ENCODE results near the gene APMAP. TPM values are rescaled to one million over a fixed set of nuclear protein-coding genes. Genes with fewer than 3 reads are reported as not detected.
A peak's percentile ranks its signal among the peaks of the same experiment; 100 is the strongest.

Gene APMAP
- total RNA-seq, 2 experiments from 2014 or later: 27.7 to 28.0 TPM

DNA sequence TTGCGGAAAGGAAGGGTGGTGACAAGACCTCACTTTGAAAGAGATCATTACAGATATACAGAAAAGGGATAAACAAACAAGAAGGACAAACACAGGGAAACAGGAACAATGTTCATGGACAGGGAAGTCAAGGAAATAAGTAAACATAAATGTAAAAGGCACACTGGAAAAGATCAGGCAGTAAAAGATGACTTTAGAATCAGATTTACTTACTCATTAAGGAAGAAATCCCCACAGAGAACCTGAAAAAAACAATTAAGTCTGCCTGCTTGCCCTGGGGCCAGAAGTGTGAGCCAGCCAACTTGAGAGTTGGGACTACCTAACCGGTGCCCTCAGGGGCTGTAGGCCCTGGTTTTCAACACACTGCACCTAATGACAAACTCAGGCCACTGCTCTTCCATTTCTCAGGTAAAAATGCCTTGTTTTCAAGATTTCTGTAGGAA, 1.7 kb downstream of the APMAP start:
- no peak for TF ChIP-seq EZH2phosphoT487 (IDR thresholded peaks at IDR 0.05; ENCODE audit: borderline replicate concordance, low read depth, low read length)
- TF ChIP-seq, protein P1, sequence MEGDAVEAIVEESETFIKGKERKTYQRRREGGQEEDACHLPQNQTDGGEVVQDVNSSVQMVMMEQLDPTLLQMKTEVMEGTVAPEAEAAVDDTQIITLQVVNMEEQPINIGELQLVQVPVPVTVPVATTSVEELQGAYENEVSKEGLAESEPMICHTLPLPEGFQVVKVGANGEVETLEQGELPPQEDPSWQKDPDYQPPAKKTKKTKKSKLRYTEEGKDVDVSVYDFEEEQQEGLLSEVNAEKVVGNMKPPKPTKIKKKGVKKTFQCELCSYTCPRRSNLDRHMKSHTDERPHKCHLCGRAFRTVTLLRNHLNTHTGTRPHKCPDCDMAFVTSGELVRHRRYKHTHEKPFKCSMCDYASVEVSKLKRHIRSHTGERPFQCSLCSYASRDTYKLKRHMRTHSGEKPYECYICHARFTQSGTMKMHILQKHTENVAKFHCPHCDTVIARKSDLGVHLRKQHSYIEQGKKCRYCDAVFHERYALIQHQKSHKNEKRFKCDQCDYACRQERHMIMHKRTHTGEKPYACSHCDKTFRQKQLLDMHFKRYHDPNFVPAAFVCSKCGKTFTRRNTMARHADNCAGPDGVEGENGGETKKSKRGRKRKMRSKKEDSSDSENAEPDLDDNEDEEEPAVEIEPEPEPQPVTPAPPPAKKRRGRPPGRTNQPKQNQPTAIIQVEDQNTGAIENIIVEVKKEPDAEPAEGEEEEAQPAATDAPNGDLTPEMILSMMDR (conservative IDR thresholded peaks at IDR 0.05; ENCODE audit: low read length): no peak
- H3K27ac ChIP-seq (ENCODE audit: low read depth, low read length, poor library complexity, severe bottlenecking): no peak overlapping the region
- POLR2A ChIA-PET: no interaction called here

DNA sequence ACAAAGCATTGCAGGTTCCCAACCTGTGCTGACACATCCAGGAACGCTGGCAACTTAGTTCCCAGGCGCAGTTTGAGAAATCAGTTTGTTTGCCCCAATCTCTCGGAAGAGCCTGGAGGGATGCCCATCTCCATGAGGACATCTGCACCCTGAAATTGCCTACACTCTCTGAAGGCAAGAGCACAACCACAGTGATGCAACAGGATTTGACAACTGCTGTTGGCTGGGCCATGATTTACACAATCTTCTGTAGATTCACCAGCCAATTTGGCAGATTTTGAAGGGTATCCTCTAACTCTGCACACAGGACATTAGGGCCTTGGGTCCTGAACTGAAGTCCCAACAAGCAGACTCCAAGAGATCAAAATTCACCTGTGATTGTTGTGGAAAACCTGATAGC, 3.4 kb downstream of the APMAP start:
- DNase-seq (ENCODE audit: low spot score): no peak
- H3K79me2 ChIP-seq (ENCODE audit: insufficient read depth, low read depth, low read length): peaks cover 16% of the 10 kb centered on the region; the same call in 1 of the 2 replicates
- no peak overlapping the region for H2AFZ ChIP-seq (ENCODE audit: low read length)
- H3K9me2 ChIP-seq (ENCODE audit: insufficient read depth, low read length): no peaks in the 10 kb centered on the region
- TF ChIP-seq EZH2phosphoT487 (IDR thresholded peaks at IDR 0.05; ENCODE audit: borderline replicate concordance, low read depth, low read length): no peak
- TF ChIP-seq, protein P1 (conservative IDR thresholded peaks at IDR 0.05; ENCODE audit: low read length): no peak
- H3K9me3 ChIP-seq (ENCODE audit: low read length): no peaks in the 10 kb centered on the region
- no peak overlapping the region for H3K4me3 ChIP-seq (ENCODE audit: low read depth, low read length, poor library complexity, severe bottlenecking)
- CTCF ChIA-PET (ENCODE audit: unreplicated experiment): no interaction called here
- no TSS peak for BruUV-seq (replicated peaks)
- peaks cover 27% of the 10 kb centered on the region for H3K4me1 ChIP-seq (ENCODE audit: insufficient read depth, low read length, poor library complexity, severe bottlenecking)
- peaks cover 16% of the 10 kb centered on the region for H4K20me1 ChIP-seq (ENCODE audit: insufficient read depth, low read length)
- intact Hi-C loops (cut with micrococcal nuclease; ENCODE audit: unreplicated experiment): no loop called here
- H3K4me2 ChIP-seq (ENCODE audit: low read length): no peak overlapping the region
- H3K27ac ChIP-seq (ENCODE audit: low read depth, low read length, poor library complexity, severe bottlenecking): no peak overlapping the region
- H3K36me3 ChIP-seq (ENCODE audit: insufficient read depth, low read length): peaks cover 13% of the 10 kb centered on the region
- POLR2A ChIA-PET: no interaction called here

More for the DNA sequence above, 1.7 kb downstream of the APMAP start:
- Histone ChIP-seq H2AFZ (ENCODE audit: low read length) (no peak overlapping the region), H3K4me2 (ENCODE audit: low read length) (peak overlapping the region; percentile 92), H4K20me1 (ENCODE audit: insufficient read depth, low read length) (peaks cover 16% of the 10 kb centered on the region), H3K36me3 (ENCODE audit: insufficient read depth, low read length) (peaks cover 13% of the 10 kb centered on the region), H3K79me2 (ENCODE audit: insufficient read depth, low read depth, low read length) (peaks cover 16% of the 10 kb centered on the region; the same call in 1 of the 2 replicates), H3K9me3 (ENCODE audit: low read length) (no peaks in the 10 kb centered on the region), H3K9me2 (ENCODE audit: insufficient read depth, low read length) (no peaks in the 10 kb centered on the region), H3K4me1 (ENCODE audit: insufficient read depth, low read length, poor library complexity, severe bottlenecking) (peaks cover 28% of the 10 kb centered on the region), H3K4me3 (ENCODE audit: low read depth, low read length, poor library complexity, severe bottlenecking) (peak overlapping the region; percentile 86)
- BruUV-seq (replicated peaks): no TSS peak
- DNase-seq (ENCODE audit: low spot score): peak; percentile 5
- CTCF ChIA-PET (ENCODE audit: unreplicated experiment): no interaction called here
- intact Hi-C loops (cut with micrococcal nuclease; ENCODE audit: unreplicated experiment): loop anchor here (5.0 to 10.0 kb wide), 2 partner anchors 256 to 634 kb away; partner anchors contain the start of genes NANP and PYGB

DNA sequence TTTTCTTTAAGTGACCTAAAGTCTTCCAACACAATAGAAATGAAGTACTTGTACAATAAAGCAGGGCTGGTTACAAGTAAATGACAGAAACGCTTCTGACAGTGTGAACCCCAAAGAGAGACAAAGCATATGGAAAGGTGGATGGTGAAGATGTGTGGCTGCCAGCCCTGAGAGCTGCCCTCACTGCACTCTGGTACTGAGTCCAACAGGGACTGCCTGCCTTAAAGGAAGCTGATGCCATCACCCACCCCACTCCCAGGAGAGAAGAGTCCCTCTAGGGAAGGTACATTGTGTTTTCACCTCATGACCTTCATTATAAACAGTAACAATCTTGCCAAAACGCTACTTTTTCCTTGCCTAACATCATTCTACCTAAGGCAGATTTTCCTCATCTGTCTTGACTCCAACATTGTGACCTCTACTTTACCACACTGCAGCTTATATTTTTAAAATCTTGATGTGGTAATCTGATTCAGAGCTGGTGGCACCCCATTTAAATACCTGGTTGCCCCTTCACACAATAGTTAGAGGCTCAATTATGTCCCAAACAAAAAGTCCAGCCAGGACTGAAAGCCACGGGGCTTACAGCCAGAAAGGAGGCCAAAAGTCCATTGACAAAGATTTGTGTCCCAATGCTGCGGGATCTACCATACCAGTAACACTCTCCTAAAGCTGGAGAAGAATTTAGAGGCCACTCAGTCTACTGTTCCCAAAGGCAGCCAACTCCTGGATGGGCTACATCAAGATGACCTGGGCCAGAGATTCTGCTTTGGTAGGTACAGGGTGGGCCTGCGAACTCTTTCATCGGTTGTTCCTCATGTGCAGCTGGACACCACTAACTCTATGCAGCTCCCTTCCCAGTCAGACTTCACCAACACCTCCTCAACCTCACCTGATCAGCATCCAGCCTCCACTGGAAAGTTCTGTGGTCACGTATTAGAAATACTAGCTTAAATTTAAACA, 4.4 kb downstream of the APMAP start:
- H4K20me1 ChIP-seq (ENCODE audit: insufficient read depth, low read length): peaks cover 16% of the 10 kb centered on the region
- H3K79me2 ChIP-seq (ENCODE audit: insufficient read depth, low read depth, low read length): peaks cover 16% of the 10 kb centered on the region; the same call in 1 of the 2 replicates
- intact Hi-C loops (cut with micrococcal nuclease; ENCODE audit: unreplicated experiment): no loop called here
- no peak for DNase-seq (ENCODE audit: low spot score)
- BruUV-seq (replicated peaks): no TSS peak
- H3K4me2 ChIP-seq (ENCODE audit: low read length): no peak overlapping the region
- H3K4me1 ChIP-seq (ENCODE audit: insufficient read depth, low read length, poor library complexity, severe bottlenecking): peaks cover 17% of the 10 kb centered on the region
- TF ChIP-seq EZH2phosphoT487 (IDR thresholded peaks at IDR 0.05; ENCODE audit: borderline replicate concordance, low read depth, low read length): no peak
- TF ChIP-seq, protein P1 (conservative IDR thresholded peaks at IDR 0.05; ENCODE audit: low read length): no peak
- ChIA-PET POLR2A (no interaction called here), CTCF (ENCODE audit: unreplicated experiment) (no interaction called here)
- H3K27ac ChIP-seq (ENCODE audit: low read depth, low read length, poor library complexity, severe bottlenecking): no peak overlapping the region
- no peaks in the 10 kb centered on the region for H3K9me3 ChIP-seq (ENCODE audit: low read length)
- no peaks in the 10 kb centered on the region for H3K9me2 ChIP-seq (ENCODE audit: insufficient read depth, low read length)
- peaks cover 22% of the 10 kb centered on the region for H3K36me3 ChIP-seq (ENCODE audit: insufficient read depth, low read length)
- no peak overlapping the region for H3K4me3 ChIP-seq (ENCODE audit: low read depth, low read length, poor library complexity, severe bottlenecking)
- H2AFZ ChIP-seq (ENCODE audit: low read length): no peak overlapping the region
